Measurements from ENCODE around the gene PEAR1. TPM values are rescaled to one million over a fixed set of nuclear protein-coding genes. Genes with fewer than 3 reads are reported as not detected.

The PEAR1 gene
- polyA plus RNA-seq, 1 donor, result 5.9 TPM

- peaks cover 76% of the 10 kb centered on the region for H3K27me3 ChIP-seq (ENCODE audit: control insufficient read depth, insufficient read depth, low read length)
- no peak overlapping the region for H3K4me3 ChIP-seq (ENCODE audit: low read length)
- DNase-seq, result no peak
- H3K36me3 ChIP-seq (ENCODE audit: control insufficient read depth, insufficient read depth, low read length), result no peaks in the 10 kb centered on the region
- no CpG with 5 or more reads among the region's 23 CpGs for WGBS (ENCODE audit: insufficient coverage, low lambda C conversion rate)
- peaks cover 5% of the 10 kb centered on the region for H3K9me3 ChIP-seq (ENCODE audit: control insufficient read depth, low read depth, low read length)
- no peaks in the 10 kb centered on the region for H3K4me1 ChIP-seq (ENCODE audit: control insufficient read depth, insufficient read depth, low read length)
- H3K27ac ChIP-seq (ENCODE audit: low read length), result no peak overlapping the region
Measured at GRCh38 chr1:156849151-156849496, 44.4 kb upstream of the PEAR1 start.

GRCh38 chr1:156851779-156852417 is 41.6 kb upstream of the PEAR1 start:
- H3K27ac ChIP-seq (ENCODE audit: low read length), result no peak overlapping the region
- H3K36me3 ChIP-seq (ENCODE audit: control insufficient read depth, insufficient read depth, low read length), result no peaks in the 10 kb centered on the region
- no CpG with 5 or more reads among the region's 17 CpGs for WGBS (ENCODE audit: insufficient coverage, low lambda C conversion rate)
- DNase-seq, result no peak
- H3K9me3 ChIP-seq (ENCODE audit: control insufficient read depth, low read depth, low read length), result no peaks in the 10 kb centered on the region
- H3K4me3 ChIP-seq (ENCODE audit: low read length), result no peak overlapping the region
- peaks cover 62% of the 10 kb centered on the region for H3K27me3 ChIP-seq (ENCODE audit: control insufficient read depth, insufficient read depth, low read length)
- no peaks in the 10 kb centered on the region for H3K4me1 ChIP-seq (ENCODE audit: control insufficient read depth, insufficient read depth, low read length)

GRCh38 chr1:156852418-156852874 is 41.1 kb upstream of the PEAR1 start:
- H3K27me3 ChIP-seq (ENCODE audit: control insufficient read depth, insufficient read depth, low read length), result peaks cover 62% of the 10 kb centered on the region
- H3K4me3 ChIP-seq (ENCODE audit: low read length), result no peak overlapping the region
- H3K36me3 ChIP-seq (ENCODE audit: control insufficient read depth, insufficient read depth, low read length), result no peaks in the 10 kb centered on the region
- peak in 1 of 2 donors; percentile 26 for DNase-seq
- WGBS (ENCODE audit: insufficient coverage, low lambda C conversion rate), result no CpG with 5 or more reads among the region's 9 CpGs
- no peak overlapping the region for H3K27ac ChIP-seq (ENCODE audit: low read length)
- no peaks in the 10 kb centered on the region for H3K4me1 ChIP-seq (ENCODE audit: control insufficient read depth, insufficient read depth, low read length)
- H3K9me3 ChIP-seq (ENCODE audit: control insufficient read depth, low read depth, low read length), result no peaks in the 10 kb centered on the region

GRCh38 chr1:156853761-156854160 is 39.8 kb upstream of the PEAR1 start:
- Histone ChIP-seq H3K27me3 (ENCODE audit: control insufficient read depth, insufficient read depth, low read length) (peaks cover 62% of the 10 kb centered on the region), H3K27ac (ENCODE audit: low read length) (no peak overlapping the region), H3K9me3 (ENCODE audit: control insufficient read depth, low read depth, low read length) (no peaks in the 10 kb centered on the region), H3K4me3 (ENCODE audit: low read length) (no peak overlapping the region), H3K4me1 (ENCODE audit: control insufficient read depth, insufficient read depth, low read length) (no peaks in the 10 kb centered on the region), H3K36me3 (ENCODE audit: control insufficient read depth, insufficient read depth, low read length) (no peaks in the 10 kb centered on the region)
- no peak for DNase-seq
- no CpG with 5 or more reads among the region's 19 CpGs for WGBS (ENCODE audit: insufficient coverage, low lambda C conversion rate)

- H3K27me3 ChIP-seq (ENCODE audit: control insufficient read depth, insufficient read depth, low read length), result peaks cover 63% of the 10 kb centered on the region
- peaks cover 5% of the 10 kb centered on the region for H3K4me1 ChIP-seq (ENCODE audit: control insufficient read depth, insufficient read depth, low read length)
- H3K4me3 ChIP-seq (ENCODE audit: low read length), result no peak overlapping the region
- peaks cover under 1% of the 10 kb centered on the region for H3K9me3 ChIP-seq (ENCODE audit: control insufficient read depth, low read depth, low read length)
- WGBS (ENCODE audit: insufficient coverage, low lambda C conversion rate), result 48% methylated on average over 3 of the region's 3 CpGs
- no peaks in the 10 kb centered on the region for H3K36me3 ChIP-seq (ENCODE audit: control insufficient read depth, insufficient read depth, low read length)
- DNase-seq, result no peak
- no peak overlapping the region for H3K27ac ChIP-seq (ENCODE audit: low read length)
Measured at GRCh38 chr1:156854634-156855033, 38.9 kb upstream of the PEAR1 start.

GRCh38 chr1:156856282-156856785 is 37.2 kb upstream of the PEAR1 start:
- peaks cover 71% of the 10 kb centered on the region for H3K27me3 ChIP-seq (ENCODE audit: control insufficient read depth, insufficient read depth, low read length)
- H3K36me3 ChIP-seq (ENCODE audit: control insufficient read depth, insufficient read depth, low read length), result no peaks in the 10 kb centered on the region
- peaks cover 11% of the 10 kb centered on the region for H3K9me3 ChIP-seq (ENCODE audit: control insufficient read depth, low read depth, low read length)
- no peak overlapping the region for H3K27ac ChIP-seq (ENCODE audit: low read length)
- H3K4me3 ChIP-seq (ENCODE audit: low read length), result no peak overlapping the region
- no CpG with 5 or more reads among the region's 3 CpGs for WGBS (ENCODE audit: insufficient coverage, low lambda C conversion rate)
- H3K4me1 ChIP-seq (ENCODE audit: control insufficient read depth, insufficient read depth, low read length), result peaks cover 12% of the 10 kb centered on the region
- DNase-seq, result no peak

- Histone ChIP-seq H3K9me3 (ENCODE audit: control insufficient read depth, low read depth, low read length) (peaks cover 11% of the 10 kb centered on the region), H3K27me3 (ENCODE audit: control insufficient read depth, insufficient read depth, low read length) (peaks cover 79% of the 10 kb centered on the region), H3K27ac (ENCODE audit: low read length) (no peak overlapping the region), H3K36me3 (ENCODE audit: control insufficient read depth, insufficient read depth, low read length) (no peaks in the 10 kb centered on the region), H3K4me3 (ENCODE audit: low read length) (no peak overlapping the region), H3K4me1 (ENCODE audit: control insufficient read depth, insufficient read depth, low read length) (peaks cover 12% of the 10 kb centered on the region)
- no CpG with 5 or more reads among the region's 3 CpGs for WGBS (ENCODE audit: insufficient coverage, low lambda C conversion rate)
- no peak for DNase-seq
Measured at GRCh38 chr1:156857532-156857931, 36.0 kb upstream of the PEAR1 start.

- Histone ChIP-seq H3K27ac (ENCODE audit: low read length) (no peak overlapping the region), H3K9me3 (ENCODE audit: control insufficient read depth, low read depth, low read length) (peaks cover 11% of the 10 kb centered on the region), H3K27me3 (ENCODE audit: control insufficient read depth, insufficient read depth, low read length) (peaks cover 85% of the 10 kb centered on the region), H3K4me1 (ENCODE audit: control insufficient read depth, insufficient read depth, low read length) (peaks cover 12% of the 10 kb centered on the region), H3K4me3 (ENCODE audit: low read length) (no peak overlapping the region), H3K36me3 (ENCODE audit: control insufficient read depth, insufficient read depth, low read length) (no peaks in the 10 kb centered on the region)
- DNase-seq, result no peak
- WGBS (ENCODE audit: insufficient coverage, low lambda C conversion rate), result 0% methylated on average over 1 of the region's 5 CpGs
Measured at GRCh38 chr1:156858555-156858956, 35.0 kb upstream of the PEAR1 start.

- WGBS (ENCODE audit: insufficient coverage, low lambda C conversion rate), result no CpG with 5 or more reads among the region's 39 CpGs
- Histone ChIP-seq H3K4me3 (ENCODE audit: low read length) (no peak within 1 kb of the TSS), H3K9me3 (ENCODE audit: control insufficient read depth, low read depth, low read length) (peaks cover 11% of the 10 kb centered on the region), H3K36me3 (ENCODE audit: control insufficient read depth, insufficient read depth, low read length) (no peaks in the 10 kb centered on the region), H3K27me3 (ENCODE audit: control insufficient read depth, insufficient read depth, low read length) (peaks cover 85% of the 10 kb centered on the region), H3K4me1 (ENCODE audit: control insufficient read depth, insufficient read depth, low read length) (peaks cover 12% of the 10 kb centered on the region), H3K27ac (ENCODE audit: low read length) (no peak within 1 kb of the TSS)
- DNase-seq, result no peak
Measured at GRCh38 chr1:156858959-156859522, 34.5 kb upstream of the PEAR1 start, which contains the start of gene INSRR. TSS of gene INSRR (minus strand) at chr1:156859117. CDS start at chr1:156858621, 496 bp downstream.

GRCh38 chr1:156859523-156860112 is 33.9 kb upstream of the PEAR1 start:
- Histone ChIP-seq H3K4me1 (ENCODE audit: control insufficient read depth, insufficient read depth, low read length) (peaks cover 12% of the 10 kb centered on the region), H3K4me3 (ENCODE audit: low read length) (no peak overlapping the region), H3K27ac (ENCODE audit: low read length) (no peak overlapping the region), H3K36me3 (ENCODE audit: control insufficient read depth, insufficient read depth, low read length) (no peaks in the 10 kb centered on the region), H3K9me3 (ENCODE audit: control insufficient read depth, low read depth, low read length) (peaks cover 11% of the 10 kb centered on the region), H3K27me3 (ENCODE audit: control insufficient read depth, insufficient read depth, low read length) (peaks cover 85% of the 10 kb centered on the region)
- DNase-seq, result peak in 1 of 2 donors; percentile 38
- no CpG with 5 or more reads among the region's 33 CpGs for WGBS (ENCODE audit: insufficient coverage, low lambda C conversion rate)
